ENCODE measurements around the gene HOXA6.

HOXA6 gene

GRCh38 chr7:27189295-27189996 lies 41.9 kb upstream of the HOXA6 start:
- no peak for FAIRE-seq
- TF ChIP-seq POLR2A (IDR thresholded peaks at IDR 0.05; ENCODE audit: low read depth, low read length): no peak
- no peak for TF ChIP-seq POLR2AphosphoS5 (IDR thresholded peaks at IDR 0.05; ENCODE audit: low read depth, low read length)
- TF ChIP-seq TAF1 (IDR thresholded peaks at IDR 0.05; ENCODE audit: borderline replicate concordance, low read depth, low read length): no peak
- no peak for DNase-seq (ENCODE audit: insufficient read length)

DNA sequence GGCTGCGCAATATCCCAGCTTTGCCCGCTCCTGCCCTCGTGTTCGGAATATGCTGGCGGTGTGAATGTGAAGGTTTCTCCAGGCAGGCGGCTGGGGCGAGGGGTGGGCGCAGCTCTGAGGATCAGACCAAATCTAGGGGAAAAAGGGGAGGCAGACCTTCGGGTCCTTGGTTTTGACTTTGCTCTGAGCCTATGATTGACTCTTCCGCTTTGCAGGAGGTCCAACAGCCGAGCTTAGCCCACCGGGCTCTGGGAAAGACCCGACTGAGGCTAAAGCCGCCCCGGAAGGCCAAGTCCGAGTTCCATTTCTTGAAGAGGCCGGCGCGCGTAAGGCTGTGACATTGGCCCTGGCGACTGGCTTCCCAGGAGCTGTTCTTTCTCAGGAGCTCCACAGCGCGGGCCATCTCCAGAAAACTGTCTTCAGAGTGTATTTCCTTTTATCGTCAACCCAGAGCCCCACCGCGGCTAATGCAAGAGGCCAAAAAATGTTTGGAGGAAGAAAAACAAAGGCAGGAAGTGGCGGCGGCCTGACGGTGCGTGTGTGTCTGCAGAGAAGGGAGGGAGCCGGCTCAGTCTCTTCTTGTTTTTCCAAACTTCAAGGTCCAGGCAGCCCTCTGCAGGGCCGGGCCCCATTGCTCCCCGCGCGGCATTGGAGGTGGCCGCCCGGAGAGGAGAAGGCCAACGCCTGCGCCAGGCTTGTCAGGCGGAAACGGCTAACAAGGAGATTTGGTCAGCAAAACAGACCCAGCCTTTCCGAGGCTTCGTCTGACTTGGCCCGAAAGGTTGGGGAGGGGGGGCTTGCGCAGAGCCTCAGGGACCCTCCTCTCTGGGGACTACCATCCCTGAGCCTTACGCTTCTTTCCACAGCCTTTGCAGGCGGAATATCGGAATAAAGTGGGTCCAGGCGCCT lies 41.1 kb upstream of the HOXA6 start:
- TF ChIP-seq POLR2AphosphoS5 (IDR thresholded peaks at IDR 0.05; ENCODE audit: low read depth, low read length) (no peak), POLR2A (IDR thresholded peaks at IDR 0.05; ENCODE audit: low read depth, low read length) (no peak), TAF1 (IDR thresholded peaks at IDR 0.05; ENCODE audit: borderline replicate concordance, low read depth, low read length) (no peak)
- no peak for FAIRE-seq
- no peak for DNase-seq (ENCODE audit: insufficient read length)

DNA sequence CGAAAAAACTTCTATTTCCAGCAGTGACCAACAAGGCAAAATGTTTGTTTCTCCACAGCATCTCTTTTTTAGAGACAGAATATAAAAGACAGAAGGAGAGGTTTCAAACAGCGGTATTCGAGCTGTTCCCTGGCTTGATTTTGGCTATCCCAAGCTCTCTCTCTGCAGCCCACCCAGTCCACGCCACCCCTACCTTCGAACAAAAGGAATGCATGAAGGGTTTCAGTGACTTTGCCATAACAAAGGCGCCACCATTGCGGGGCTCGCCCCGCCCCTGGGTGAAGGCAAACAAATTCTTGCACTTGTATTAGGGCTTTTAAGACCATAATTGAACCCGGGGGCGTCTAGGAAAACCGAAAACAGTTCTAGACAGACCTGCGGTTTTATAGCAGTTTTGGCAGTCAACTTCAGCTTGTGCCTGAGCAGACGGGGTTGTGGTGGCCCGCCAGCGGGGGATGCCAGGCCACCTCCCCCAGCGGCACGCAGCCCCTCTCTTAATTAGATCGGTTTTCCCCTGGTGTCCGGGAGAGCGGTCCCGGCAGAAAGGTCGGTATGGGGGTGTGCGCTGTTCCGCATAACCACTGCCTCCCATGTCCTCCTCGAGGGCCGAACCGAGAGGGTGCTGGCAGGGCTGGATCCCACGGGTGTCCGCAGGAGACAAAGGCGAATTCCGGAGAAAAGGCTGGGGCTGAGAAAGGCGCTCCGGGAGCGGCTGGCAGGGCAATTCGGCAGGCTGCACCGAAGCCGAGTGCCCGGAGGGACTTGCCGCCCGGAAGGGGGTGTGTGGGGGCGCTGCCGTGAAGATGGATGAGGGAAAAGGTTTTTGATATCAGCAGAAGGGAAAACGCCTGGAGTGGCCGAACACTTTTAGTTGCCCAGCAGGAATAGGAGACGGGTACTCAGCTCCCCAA lies 40.2 kb upstream of the HOXA6 start:
- FAIRE-seq (no peak), DNase-seq (ENCODE audit: insufficient read length) (no peak)
- TF ChIP-seq TAF1 (IDR thresholded peaks at IDR 0.05; ENCODE audit: borderline replicate concordance, low read depth, low read length) (no peak), POLR2A (IDR thresholded peaks at IDR 0.05; ENCODE audit: low read depth, low read length) (no peak), POLR2AphosphoS5 (IDR thresholded peaks at IDR 0.05; ENCODE audit: low read depth, low read length) (no peak)

- no peak for FAIRE-seq
- DNase-seq (ENCODE audit: insufficient read length): no peak
- no peak for TF ChIP-seq TAF1 (IDR thresholded peaks at IDR 0.05; ENCODE audit: borderline replicate concordance, low read depth, low read length)
- TF ChIP-seq POLR2A (IDR thresholded peaks at IDR 0.05; ENCODE audit: low read depth, low read length): no peak
- TF ChIP-seq POLR2AphosphoS5 (IDR thresholded peaks at IDR 0.05; ENCODE audit: low read depth, low read length): no peak
Measured at GRCh38 chr7:27186668-27187474, 39.3 kb upstream of the HOXA6 start.

DNA sequence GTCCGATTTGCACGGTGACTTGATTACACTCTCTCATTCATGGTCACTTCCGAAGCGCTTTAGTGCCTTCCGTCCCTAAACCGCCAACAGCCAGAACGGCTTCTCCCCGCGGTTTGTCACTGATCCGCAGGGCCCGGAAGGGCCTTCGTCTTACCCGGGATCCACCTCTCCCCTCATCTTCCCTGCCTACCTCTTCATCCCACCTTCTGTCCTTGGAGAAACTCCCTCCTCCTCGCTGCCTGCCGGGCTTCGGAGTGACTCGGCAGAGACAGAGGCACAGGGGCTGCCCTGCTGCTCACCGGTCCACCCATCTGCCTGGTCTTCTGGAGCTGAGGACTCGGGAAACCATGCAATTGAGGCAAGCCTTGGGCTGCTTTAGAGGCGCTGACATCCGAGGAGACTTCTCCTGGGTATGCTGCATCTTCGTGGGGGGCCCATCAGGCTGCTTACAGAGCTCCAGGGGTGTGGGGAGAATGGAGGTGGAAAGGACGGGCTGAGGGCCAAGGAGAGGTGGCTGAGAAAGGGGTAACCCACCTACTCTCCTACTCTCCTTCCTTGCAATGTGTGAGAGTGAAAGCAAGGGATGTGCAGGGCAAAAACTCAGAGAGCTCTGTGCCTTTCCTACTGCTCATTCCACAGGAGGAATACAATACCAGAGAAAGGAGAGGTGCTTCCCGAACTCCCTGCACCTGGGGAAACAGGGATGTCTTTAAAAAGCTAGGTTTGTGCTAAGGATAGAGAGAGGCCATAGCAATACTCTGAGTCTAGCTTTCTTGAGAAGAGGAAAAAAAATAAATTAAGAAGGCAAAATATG lies 38.5 kb upstream of the HOXA6 start:
- DNase-seq (ENCODE audit: insufficient read length) (no peak), FAIRE-seq (no peak)
- TF ChIP-seq TAF1 (IDR thresholded peaks at IDR 0.05; ENCODE audit: borderline replicate concordance, low read depth, low read length) (no peak), POLR2AphosphoS5 (IDR thresholded peaks at IDR 0.05; ENCODE audit: low read depth, low read length) (no peak), POLR2A (IDR thresholded peaks at IDR 0.05; ENCODE audit: low read depth, low read length) (no peak)

DNA sequence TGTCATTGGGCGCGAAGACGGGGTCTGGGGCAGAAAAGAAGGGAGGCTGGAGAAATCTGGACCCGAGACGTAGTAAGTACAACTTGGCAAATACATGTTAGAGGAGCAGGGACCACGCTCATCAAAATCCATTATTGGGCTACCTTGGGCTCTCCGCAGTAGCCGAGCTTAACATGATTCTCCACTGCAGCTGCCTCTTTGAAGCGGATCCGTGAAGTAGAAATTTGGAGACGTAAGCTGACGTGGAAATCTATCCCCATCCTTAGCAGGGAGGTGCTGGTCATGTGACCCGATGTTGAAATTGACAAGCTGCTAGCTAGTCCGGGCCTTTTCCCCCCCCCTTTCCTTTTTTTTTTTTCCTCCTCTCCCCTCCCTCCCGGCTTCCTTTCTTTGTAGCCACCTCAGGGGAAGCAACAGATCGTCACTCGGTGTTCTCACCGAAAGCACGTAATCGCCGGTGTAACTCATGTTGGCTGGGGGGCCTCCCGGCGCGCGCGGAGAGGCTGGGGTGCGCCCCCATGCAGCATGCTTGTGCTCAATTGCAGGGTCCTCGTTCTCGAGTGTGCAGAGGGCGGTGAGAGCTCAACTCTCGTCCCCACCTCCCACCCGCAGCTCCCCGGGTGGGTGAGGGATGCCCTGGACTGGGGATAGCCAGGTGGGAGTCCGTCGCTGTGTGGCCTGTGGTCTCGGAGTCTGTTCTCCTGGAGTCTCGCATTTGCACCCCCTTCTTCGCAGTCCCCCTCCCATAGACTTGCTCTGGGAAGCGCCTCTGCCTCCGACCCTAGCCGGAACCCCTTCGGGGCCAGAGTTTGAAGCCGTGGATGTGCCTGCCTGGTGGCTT lies 37.7 kb upstream of the HOXA6 start, which contains the start of gene HOXA11:
Gene HOXA11, minus strand, starts transcription at position 220 of the 841 bp plus-strand sequence. Its CDS starts 88 bp downstream, at position 132.
- no peak for DNase-seq (ENCODE audit: insufficient read length)
- TF ChIP-seq POLR2A (IDR thresholded peaks at IDR 0.05; ENCODE audit: low read depth, low read length) (no peak), POLR2AphosphoS5 (IDR thresholded peaks at IDR 0.05; ENCODE audit: low read depth, low read length) (no peak)
- no peak for FAIRE-seq

DNA sequence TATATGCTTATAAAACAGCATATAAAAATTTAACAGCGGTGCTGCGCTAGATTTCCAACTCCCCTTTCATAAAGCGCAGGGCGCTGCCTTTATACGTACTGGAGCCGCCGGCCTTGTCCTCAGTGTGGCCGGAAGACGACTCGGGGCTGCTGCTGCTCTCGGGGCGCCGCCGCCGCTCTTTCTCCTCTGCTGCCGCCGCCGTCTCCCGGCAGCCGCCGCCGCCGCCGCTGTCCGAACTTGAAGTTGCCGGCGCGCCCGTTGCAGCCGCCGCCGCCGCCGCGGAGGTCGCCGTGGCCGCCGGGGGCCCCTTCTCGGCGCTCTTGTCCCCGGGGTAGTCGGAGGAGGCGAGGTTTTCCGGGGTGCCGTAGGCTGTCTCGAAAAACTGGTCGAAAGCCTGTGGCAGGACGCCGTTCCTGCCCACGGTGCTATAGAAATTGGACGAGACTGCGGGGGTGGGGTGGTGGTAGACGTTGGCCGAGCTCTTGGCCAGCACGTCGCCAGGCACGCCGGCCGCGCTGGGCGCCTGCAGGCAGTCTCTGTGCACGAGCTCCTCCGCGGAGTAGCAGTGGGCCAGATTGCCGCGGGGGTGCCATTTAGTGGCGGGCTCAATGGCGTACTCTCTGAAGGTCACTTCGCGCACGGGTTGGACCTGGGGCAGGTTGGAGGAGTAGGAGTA lies 36.9 kb upstream of the HOXA6 start:
- DNase-seq (ENCODE audit: insufficient read length): no peak
- TF ChIP-seq TAF1 (IDR thresholded peaks at IDR 0.05; ENCODE audit: borderline replicate concordance, low read depth, low read length) (no peak), POLR2AphosphoS5 (IDR thresholded peaks at IDR 0.05; ENCODE audit: low read depth, low read length) (no peak), POLR2A (IDR thresholded peaks at IDR 0.05; ENCODE audit: low read depth, low read length) (no peak)
- FAIRE-seq: no peak

DNA sequence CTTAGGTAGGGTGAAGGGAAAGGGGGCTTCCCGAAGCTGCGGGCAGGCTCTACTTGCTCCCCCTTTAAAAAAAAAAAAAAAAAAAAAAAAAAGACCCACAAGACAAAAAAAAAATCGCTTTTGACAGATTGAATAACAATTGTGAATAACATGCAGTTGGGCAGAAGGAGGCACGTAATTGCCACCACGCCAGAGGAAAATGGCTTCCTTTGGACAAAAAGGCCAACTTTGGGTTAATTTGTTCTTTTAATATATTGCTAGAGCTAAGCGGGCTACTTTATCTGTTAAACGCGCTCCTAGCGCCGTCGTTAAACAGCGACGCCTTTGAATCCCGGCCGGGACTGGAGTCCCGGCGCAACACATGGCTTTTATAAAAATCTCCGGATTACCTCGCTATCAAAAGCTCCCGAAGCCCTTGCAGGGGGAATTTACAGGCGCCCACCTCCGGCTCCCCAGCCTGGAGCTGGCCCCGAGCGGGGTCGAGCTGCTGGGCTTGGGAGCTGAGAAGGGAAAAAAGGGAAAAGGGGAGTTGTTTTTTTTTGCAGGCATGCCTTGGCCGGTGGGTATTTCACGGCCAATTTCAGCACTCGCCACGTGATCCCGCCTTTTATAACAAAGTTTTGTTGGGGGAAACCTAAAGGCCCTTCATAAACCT lies 36.2 kb upstream of the HOXA6 start:
- FAIRE-seq: no peak
- DNase-seq (ENCODE audit: insufficient read length): no peak
- TF ChIP-seq POLR2A (IDR thresholded peaks at IDR 0.05; ENCODE audit: low read depth, low read length): no peak
- no peak for TF ChIP-seq POLR2AphosphoS5 (IDR thresholded peaks at IDR 0.05; ENCODE audit: low read depth, low read length)
- no peak for TF ChIP-seq TAF1 (IDR thresholded peaks at IDR 0.05; ENCODE audit: borderline replicate concordance, low read depth, low read length)

Measured in GM12892 (cell line).